NT2/D1 (cell line): ENCODE data around the gene DPEP2NB.

Experiments used
- SUZ12 ChIP-seq: IDR thresholded peaks from 2 replicates; pipeline ENCODE4 v1.6.1; 2011; ENCODE audit not compliant: insufficient read length, insufficient read depth; ENCODE audit errors: extremely low read depth
- ZNF274 ChIP-seq: IDR thresholded peaks from 2 replicates; pipeline ENCODE4 v1.6.1; 2011; ENCODE audit warnings: mild to moderate bottlenecking, low read depth, low read length

GRCh38 chr16:67979955-67980678, 35.6 kb downstream of the DPEP2NB start, which contains the start of gene DPEP3:
- TF ChIP-seq SUZ12 = no peak
- no peak for TF ChIP-seq ZNF274
